ENCODE data around the gene EVI5. TPM values are rescaled to one million over a fixed set of nuclear protein-coding genes. Genes with fewer than 3 reads are reported as not detected.

Gene EVI5
- total RNA-seq, 2 experiments from 2014 or later, result 2.9 TPM

DNA sequence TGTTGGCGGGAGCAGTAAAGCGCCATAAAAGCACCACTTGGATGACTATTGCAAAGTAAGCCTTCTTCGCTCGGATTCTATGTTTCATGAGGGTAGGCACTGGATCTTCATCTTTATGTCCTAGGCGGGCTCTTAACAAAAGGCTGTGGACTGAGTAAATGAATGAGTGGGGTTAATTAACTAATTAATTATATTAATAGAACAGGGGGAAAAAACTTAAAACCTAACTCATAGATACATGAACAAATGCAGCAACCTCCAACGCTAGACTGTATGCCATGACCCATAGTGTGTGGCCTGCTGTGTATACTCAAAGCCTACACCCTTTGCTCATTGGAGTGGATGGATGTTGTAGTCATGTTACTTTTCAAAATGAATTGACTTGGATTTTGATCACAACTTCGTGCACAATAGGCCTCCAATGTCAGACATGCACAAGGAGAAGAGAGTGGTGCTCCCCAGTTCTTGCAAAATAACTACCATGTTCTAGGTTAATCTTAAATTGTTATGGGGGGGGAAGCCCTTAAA, 297.8 kb downstream of the EVI5 start:
- no peak for DNase-seq
- peak overlapping the region; percentile 85 for H3K4me3 Mint-ChIP-seq
- ChIA-PET POLR2A (interaction anchor here (0.5 to 9.8 kb wide), 38 partner anchors 8 to 491 kb away, joined by 3 to 372 read pairs (median 5); partner anchors contain the start of genes BTBD8, GLMN, RPAP2 and RPL5), CTCF (interaction anchor here (1.0 to 7.1 kb wide), 12 partner anchors 8 to 345 kb away, joined by 3 to 89 read pairs (median 11); partner anchors contain the start of gene RPL5)
- peak overlapping the region; percentile 86 for H3K27ac Mint-ChIP-seq
- H3K36me3 Mint-ChIP-seq (ENCODE audit: low read depth), result peaks cover 32% of the 10 kb centered on the region
- H3K27me3 Mint-ChIP-seq, result no peaks in the 10 kb centered on the region
- no peaks in the 10 kb centered on the region for H3K9me3 Mint-ChIP-seq
- peaks cover 35% of the 10 kb centered on the region for H3K4me1 Mint-ChIP-seq

DNA sequence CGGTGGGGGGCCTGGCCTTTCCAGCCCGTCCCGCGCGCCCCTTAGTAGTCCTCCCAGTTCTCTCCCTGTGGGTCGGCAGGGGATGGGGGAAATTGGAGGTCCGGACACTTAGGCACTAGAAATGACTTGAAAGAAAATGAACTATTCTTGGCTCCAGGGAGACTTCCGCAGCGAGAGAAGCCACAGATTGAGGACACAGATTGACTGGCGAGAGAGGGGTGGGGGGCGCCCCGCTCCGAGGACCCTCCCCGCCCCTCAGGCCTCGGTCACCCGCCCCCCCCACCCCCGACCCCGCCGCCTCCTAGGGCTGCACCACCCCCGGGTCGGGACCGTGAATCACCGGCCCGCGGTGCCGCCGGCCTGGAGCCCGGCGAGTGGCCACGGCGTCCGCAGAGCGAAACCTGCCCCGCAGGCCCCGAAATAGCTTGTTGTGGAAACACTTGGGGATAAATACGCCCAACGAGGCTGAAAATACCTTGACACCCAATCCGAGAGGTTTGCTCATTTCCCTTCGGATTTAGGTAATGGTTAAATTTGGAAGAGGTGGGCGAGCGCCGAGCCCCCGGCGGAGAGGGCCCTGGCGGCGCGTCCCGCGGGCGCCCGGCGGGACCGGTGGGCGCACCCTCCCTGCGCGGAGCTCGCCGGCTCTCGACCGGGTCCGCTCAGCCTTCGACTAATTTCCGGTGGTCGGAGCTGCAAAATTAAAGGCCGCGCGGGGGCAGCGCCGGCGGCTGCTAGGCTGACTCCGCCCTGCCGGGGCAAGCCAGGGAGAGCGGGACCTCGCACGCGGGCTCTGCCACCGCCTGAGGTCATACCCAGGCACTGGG, 298.4 kb downstream of the EVI5 start, which contains the start of gene GFI1:
Gene GFI1, minus strand, starts transcription at position 675 of the 827 bp plus-strand sequence. CDS start 3,438 bp downstream, outside the sequence.
- ChIA-PET POLR2A (interaction anchor here (0.5 to 9.8 kb wide), 46 partner anchors 9 to 985 kb away, joined by 3 to 372 read pairs (median 5); partner anchors contain the start of genes BTBD8, GLMN, RPAP2 and RPL5), CTCF (interaction anchor here (1.0 to 7.1 kb wide), 27 partner anchors 9 to 410 kb away, joined by 3 to 89 read pairs (median 7); partner anchors contain the start of genes GLMN, RPAP2 and RPL5)
- Mint-ChIP-seq H3K4me3 (peak within 1 kb of the TSS; percentile 85), H3K9me3 (no peaks in the 10 kb centered on the region), H3K36me3 (ENCODE audit: low read depth) (peaks cover 39% of the 10 kb centered on the region), H3K27me3 (no peaks in the 10 kb centered on the region), H3K27ac (peak within 1 kb of the TSS; percentile 92), H3K4me1 (peaks cover 42% of the 10 kb centered on the region)
- peak; percentile 87 for DNase-seq

DNA sequence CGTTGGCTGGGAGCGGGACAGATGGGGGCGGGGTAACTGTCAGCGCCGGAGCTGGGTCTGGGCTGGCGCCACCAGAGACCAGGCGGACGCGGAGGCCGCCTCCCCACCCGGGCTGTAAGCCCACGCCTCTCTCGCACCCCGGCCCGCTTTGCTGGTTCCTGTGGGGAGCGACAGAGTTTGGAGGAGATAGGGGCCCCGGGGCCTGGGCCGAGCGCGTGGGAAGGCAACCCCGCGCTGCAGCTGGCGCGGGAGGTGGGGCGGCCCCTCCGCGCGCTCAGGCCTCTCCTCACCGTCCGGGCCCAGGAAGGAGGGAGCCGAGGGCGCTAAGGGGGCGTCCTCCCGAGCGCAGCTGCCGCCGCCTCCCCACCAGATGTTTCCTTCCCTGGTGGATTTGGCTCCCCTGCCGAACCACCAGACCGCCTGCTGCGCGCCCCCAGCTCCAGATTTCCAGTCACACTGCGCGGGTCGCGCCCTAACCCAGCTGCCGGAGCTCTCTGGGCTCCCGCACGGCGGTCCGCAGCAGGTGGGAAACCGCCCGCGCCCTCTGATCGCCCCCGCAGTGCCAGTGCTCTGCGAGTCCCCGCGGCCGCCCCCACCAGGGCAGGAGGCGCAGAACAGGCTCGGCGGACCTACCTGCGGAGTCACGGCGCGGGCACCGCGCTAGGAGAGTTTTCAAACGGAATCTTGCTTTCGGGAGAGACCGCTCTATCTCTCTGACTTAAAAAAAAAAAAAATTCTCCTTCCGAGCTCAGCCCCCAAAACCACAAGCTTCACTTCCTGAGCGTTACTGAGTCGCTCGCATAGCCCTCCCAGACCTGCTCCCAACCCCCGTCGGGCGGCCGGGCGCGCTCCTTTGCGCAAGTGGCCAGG, 299.3 kb downstream of the EVI5 start:
- CTCF ChIA-PET, result interaction anchor here (1.0 to 7.1 kb wide), 32 partner anchors 11 to 409 kb away, joined by 3 to 89 read pairs (median 6); partner anchors contain the start of genes GLMN, RPAP2 and RPL5
- H3K4me3 Mint-ChIP-seq, result peak overlapping the region; percentile 85
- peak; percentile 90 for DNase-seq
- peaks cover 46% of the 10 kb centered on the region for H3K36me3 Mint-ChIP-seq (ENCODE audit: low read depth)
- H3K27ac Mint-ChIP-seq, result peak overlapping the region; percentile 92
- H3K9me3 Mint-ChIP-seq, result no peaks in the 10 kb centered on the region
- no peaks in the 10 kb centered on the region for H3K27me3 Mint-ChIP-seq
- peaks cover 45% of the 10 kb centered on the region for H3K4me1 Mint-ChIP-seq
- POLR2A ChIA-PET, result interaction anchor here (0.7 to 9.8 kb wide), 45 partner anchors 10 to 984 kb away, joined by 3 to 372 read pairs (median 5); partner anchors contain the start of genes BTBD8, GLMN and RPAP2

DNA sequence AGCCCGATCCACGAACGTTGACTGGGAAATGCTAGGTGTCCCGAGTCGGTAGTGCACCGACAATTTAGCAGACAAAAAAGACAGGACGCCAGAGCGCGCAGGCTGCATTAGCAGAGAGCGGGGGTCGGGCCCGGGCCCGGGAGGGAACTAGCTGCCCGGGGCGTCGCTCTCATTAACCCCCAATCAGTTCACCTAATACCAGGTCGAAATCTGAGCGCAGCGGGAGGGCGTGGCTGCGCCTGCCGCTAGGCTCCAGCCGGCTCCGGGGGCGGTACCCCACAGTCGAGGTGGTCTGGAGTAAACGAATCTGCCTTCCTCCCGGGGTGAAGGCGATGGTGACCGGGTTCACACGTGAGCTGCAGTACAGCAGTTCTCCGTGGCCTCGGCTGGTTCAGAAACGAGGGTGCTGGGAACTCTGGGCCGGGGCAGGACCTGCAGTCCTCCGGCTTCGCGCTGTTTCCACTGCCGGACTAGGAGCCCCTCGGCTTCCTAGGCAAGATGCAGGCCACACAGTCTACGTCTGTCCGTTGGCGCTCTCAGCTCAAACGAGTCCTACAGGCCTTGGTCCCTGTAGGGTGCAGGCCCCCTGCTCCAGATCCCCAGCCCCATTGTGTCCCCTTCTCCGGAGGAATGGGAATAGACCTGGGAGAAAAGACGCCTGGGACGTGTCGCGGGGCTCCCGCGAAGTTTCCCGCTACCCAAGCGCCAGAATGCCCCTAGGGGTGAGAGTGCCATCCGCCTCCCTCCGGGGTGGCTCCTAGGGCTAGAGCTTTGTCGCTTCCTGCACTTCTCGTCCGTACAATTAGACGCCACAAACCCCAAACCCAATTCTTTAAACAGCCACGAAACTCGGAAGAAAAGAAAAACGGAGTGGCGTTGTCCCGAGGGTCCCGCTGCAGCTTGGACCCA, 300.2 kb downstream of the EVI5 start:
- Mint-ChIP-seq H3K36me3 (ENCODE audit: low read depth) (peaks cover 53% of the 10 kb centered on the region), H3K4me3 (peak overlapping the region; percentile 85), H3K27me3 (no peaks in the 10 kb centered on the region), H3K4me1 (peaks cover 47% of the 10 kb centered on the region), H3K27ac (peak overlapping the region; percentile 92), H3K9me3 (no peaks in the 10 kb centered on the region)
- DNase-seq, result peak; percentile 73
- POLR2A ChIA-PET, result interaction anchor here (0.8 to 9.8 kb wide), 33 partner anchors 9 to 983 kb away, joined by 3 to 372 read pairs (median 7); partner anchors contain the start of genes GLMN and RPAP2
- CTCF ChIA-PET, result interaction anchor here (0.8 to 7.1 kb wide), 27 partner anchors 10 to 403 kb away, joined by 3 to 89 read pairs (median 6); partner anchors contain the start of genes GLMN, RPAP2 and RPL5

DNA sequence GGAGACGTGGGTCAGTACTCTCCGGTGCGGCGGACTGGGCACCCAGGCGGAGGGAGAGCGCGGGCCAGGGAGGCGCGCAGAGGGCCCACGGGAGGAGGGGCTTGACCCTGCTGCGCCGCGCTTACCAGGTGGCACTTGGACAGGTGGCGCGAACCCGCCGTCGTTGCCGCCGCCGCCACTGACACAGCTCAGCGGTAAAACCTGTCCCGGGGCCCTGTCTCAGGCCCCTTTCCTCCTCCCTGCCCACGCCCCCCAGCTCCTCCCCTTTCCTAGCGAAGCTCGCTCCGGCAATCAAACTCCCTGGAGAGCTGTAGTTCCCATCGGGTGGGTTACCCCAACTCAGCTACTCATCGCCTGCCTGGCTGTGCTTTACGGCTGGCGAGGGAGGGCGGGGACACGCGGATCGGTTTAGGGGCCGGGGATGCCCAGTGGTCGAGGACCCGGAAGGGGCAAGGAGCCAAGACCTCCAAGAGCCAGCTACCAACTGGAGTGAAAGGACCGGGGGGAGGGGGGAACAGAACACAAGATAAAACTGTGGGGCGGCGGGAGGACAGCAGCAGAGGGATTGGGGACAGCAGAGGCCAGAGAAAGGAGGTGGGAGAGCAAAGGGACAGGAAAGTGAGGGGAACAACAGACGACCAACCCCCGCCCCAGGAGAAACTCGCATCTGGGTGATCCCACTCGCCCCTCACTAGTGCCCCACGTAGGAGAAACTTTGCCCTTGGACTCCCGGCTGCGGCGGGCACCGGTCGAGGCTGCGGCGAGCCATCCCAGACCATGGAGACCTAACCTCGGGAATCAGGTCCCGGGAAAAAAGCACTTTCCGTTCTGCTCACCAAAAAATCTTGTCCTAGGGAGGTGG, 301.1 kb downstream of the EVI5 start:
- peak; percentile 59 for DNase-seq
- POLR2A ChIA-PET, result interaction anchor here (0.7 to 9.8 kb wide), 24 partner anchors 8 to 983 kb away, joined by 3 to 372 read pairs (median 13); partner anchors contain the start of genes CDC7, GLMN, RPAP2 and RPL5
- Mint-ChIP-seq H3K27ac (peak overlapping the region; percentile 92), H3K36me3 (ENCODE audit: low read depth) (peaks cover 61% of the 10 kb centered on the region), H3K9me3 (no peaks in the 10 kb centered on the region), H3K27me3 (no peaks in the 10 kb centered on the region), H3K4me3 (peak overlapping the region; percentile 85), H3K4me1 (peaks cover 47% of the 10 kb centered on the region)
- CTCF ChIA-PET, result interaction anchor here (0.6 to 7.1 kb wide), 17 partner anchors 9 to 402 kb away, joined by 3 to 89 read pairs (median 6); partner anchors contain the start of gene RPL5

DNA sequence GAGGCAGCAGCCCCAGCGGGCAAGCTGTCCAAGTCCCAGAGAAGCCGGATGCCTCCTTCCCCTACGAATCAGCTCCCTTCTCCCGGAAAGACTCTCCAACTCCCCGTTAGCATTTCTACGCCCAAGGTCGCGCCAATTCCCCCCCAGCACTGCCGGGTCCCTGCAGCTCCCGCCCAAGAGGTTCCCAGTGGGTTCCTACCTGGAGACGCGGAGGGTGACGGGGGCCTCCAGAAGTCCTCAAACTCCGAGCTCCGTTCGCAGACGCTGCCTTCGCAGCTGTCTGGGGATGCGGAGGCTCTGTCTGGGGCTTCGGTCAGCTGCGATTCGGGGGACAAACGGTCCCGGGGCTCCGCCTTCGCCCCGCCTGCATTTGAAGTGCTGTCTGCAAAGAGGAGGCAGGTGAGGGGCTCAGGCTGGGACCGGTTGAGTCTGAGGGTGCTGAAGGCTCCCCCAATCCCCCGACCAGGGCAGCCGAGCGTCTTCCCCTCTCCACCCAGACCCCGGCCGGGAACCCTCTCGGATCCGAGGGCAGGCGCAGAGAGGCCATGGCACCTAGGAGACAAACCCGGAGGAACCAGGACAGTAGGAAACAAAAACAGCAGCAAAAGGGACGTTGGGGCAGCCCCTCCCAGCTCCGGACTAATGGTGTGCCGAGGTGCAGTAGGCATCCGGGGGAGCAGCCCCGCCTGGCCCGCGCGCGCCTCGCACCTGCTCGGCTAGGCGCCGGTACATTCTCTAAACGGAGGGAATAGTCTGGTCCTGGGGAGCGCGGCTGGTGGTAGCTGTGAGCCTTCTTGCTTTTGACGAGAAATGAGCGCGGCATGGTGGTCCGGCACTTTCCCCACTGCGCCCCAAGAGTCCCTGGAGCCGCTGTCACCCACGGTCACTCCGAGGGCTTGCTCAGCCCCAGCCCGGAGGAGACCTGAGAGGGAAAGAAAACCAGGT, 302.0 kb downstream of the EVI5 start:
- DNase-seq, result peak; percentile 52
- ChIA-PET CTCF (interaction anchor here (0.6 to 7.1 kb wide), 16 partner anchors 9 to 349 kb away, joined by 3 to 89 read pairs (median 4); partner anchors contain the start of gene RPL5), POLR2A (interaction anchor here (0.7 to 9.8 kb wide), 27 partner anchors 8 to 486 kb away, joined by 3 to 372 read pairs (median 5); partner anchors contain the start of genes GLMN, RPAP2 and RPL5)
- peaks cover 71% of the 10 kb centered on the region for H3K36me3 Mint-ChIP-seq (ENCODE audit: low read depth)
- H3K9me3 Mint-ChIP-seq, result no peaks in the 10 kb centered on the region
- H3K27ac Mint-ChIP-seq, result peak overlapping the region; percentile 92
- peak overlapping the region; percentile 85 for H3K4me3 Mint-ChIP-seq
- H3K27me3 Mint-ChIP-seq, result no peaks in the 10 kb centered on the region
- peaks cover 49% of the 10 kb centered on the region for H3K4me1 Mint-ChIP-seq

DNA sequence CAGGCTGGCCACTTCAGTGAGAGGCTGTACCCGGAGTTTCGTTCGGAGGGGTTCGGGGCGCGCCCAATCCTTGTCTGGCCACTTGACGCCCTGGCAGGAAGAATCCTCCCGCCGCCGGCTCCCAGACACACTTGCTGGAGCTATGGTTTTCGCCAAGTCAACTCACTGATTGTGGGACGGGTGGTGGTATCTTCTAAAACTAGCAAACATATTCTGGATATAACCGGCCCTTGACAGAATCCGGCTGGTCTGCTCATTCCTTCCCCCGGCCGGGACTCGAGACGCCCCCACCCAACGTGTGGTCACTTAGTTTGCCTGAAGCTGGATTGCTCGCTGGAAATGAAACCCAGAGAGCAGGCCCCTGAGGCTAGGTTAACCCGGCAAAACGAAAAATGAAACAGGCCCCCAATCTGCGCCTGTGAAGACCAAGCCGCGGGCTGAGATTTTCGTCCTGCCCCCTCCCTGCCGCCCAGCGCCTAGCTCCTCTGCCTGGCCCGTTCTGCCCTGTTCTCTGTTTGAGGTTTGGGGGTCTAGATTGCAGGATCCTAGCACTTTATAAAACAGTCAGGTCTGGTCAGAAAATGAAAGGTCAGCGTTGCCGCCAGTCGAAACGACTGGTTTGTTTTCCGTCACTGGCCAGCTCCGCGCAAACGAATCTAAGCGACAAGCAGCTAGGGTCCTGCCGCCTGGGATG, 302.8 kb downstream of the EVI5 start:
- Mint-ChIP-seq H3K36me3 (ENCODE audit: low read depth) (peaks cover 79% of the 10 kb centered on the region), H3K9me3 (no peaks in the 10 kb centered on the region), H3K4me3 (peak overlapping the region; percentile 85), H3K27ac (peak overlapping the region; percentile 92), H3K4me1 (peaks cover 54% of the 10 kb centered on the region), H3K27me3 (no peaks in the 10 kb centered on the region)
- ChIA-PET CTCF (interaction anchor here (0.7 to 7.1 kb wide), 13 partner anchors 8 to 478 kb away, joined by 3 to 89 read pairs (median 4); no protein-coding TSS in a partner anchor), POLR2A (interaction anchor here (0.8 to 9.8 kb wide), 19 partner anchors 7 to 485 kb away, joined by 3 to 372 read pairs (median 10); partner anchors contain the start of genes GLMN and RPAP2)
- no peak for DNase-seq

DNA sequence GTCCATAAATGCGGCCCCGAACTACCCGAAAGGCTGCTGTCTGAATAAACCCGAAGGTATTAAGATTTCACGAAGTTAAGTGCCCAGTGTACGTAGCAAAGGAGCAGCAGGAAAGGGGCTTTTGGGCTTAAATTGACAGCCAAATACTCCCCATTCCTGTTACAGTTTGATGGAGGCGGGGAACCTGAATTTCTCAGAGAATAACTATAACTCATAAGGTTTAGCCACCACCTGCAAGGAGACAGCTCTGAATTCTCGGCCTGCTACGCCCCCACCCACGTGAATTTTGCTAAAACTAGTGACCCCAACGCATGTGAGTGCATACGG, 303.3 kb downstream of the EVI5 start:
- no peak for DNase-seq
- peak overlapping the region; percentile 92 for H3K27ac Mint-ChIP-seq
- H3K27me3 Mint-ChIP-seq, result no peaks in the 10 kb centered on the region
- H3K4me1 Mint-ChIP-seq, result peaks cover 60% of the 10 kb centered on the region
- H3K9me3 Mint-ChIP-seq, result no peaks in the 10 kb centered on the region
- ChIA-PET CTCF (interaction anchor here (0.7 to 7.1 kb wide), 6 partner anchors 56 to 477 kb away, joined by 3 to 89 read pairs (median 40); no protein-coding TSS in a partner anchor), POLR2A (interaction anchor here (1.2 to 9.8 kb wide), 11 partner anchors 15 to 182 kb away, joined by 3 to 372 read pairs (median 57); partner anchors contain the start of genes GLMN and RPAP2)
- peaks cover 84% of the 10 kb centered on the region for H3K36me3 Mint-ChIP-seq (ENCODE audit: low read depth)
- H3K4me3 Mint-ChIP-seq, result peak overlapping the region; percentile 85

Measured in activated CD4-positive, alpha-beta memory T cell treated with anti-CD3 and anti-CD28 coated beads, Interleukin-2, amount 10 ng/mL, durations not matched to agents 7 days and 5 days (primary cell).